ENCODE results near the gene CFAP58.

The CFAP58 gene

GRCh38 chr10:104446151-104446550 lies 92.5 kb downstream of the CFAP58 start:
- H3K4me3 ChIP-seq (ENCODE audit: low read depth, low read length): no peak overlapping the region
- TF ChIP-seq, protein P1, sequence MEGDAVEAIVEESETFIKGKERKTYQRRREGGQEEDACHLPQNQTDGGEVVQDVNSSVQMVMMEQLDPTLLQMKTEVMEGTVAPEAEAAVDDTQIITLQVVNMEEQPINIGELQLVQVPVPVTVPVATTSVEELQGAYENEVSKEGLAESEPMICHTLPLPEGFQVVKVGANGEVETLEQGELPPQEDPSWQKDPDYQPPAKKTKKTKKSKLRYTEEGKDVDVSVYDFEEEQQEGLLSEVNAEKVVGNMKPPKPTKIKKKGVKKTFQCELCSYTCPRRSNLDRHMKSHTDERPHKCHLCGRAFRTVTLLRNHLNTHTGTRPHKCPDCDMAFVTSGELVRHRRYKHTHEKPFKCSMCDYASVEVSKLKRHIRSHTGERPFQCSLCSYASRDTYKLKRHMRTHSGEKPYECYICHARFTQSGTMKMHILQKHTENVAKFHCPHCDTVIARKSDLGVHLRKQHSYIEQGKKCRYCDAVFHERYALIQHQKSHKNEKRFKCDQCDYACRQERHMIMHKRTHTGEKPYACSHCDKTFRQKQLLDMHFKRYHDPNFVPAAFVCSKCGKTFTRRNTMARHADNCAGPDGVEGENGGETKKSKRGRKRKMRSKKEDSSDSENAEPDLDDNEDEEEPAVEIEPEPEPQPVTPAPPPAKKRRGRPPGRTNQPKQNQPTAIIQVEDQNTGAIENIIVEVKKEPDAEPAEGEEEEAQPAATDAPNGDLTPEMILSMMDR (IDR thresholded peaks at IDR 0.05; ENCODE audit: control insufficient read depth, extremely low read depth, insufficient read depth): no peak

DNA sequence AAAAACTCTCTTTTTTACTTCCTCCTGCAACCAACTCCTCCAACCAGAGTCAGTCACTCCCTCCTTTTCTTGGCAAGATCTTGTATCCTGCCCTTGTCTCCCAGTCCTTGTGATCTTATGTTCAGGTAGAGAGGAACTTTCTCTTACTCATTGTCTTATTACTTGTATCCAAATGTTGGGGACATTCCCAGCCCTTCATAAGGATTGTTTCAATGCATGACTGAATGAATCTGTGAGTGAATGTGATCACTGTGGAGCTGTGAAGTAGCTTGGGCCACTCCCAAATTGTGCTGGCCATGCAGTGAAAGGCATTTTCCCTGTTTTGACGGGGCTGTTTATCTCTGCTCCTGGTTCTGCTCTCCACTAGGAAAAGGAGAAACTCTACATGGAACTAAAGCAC lies 93.7 kb downstream of the CFAP58 start:
- H3K4me3 ChIP-seq (ENCODE audit: low read depth, low read length): no peak overlapping the region
- TF ChIP-seq, protein P1 (IDR thresholded peaks at IDR 0.05; ENCODE audit: control insufficient read depth, extremely low read depth, insufficient read depth): no peak
- no peak for DNase-seq (ENCODE audit: low read depth)

More at GRCh38 chr10:104446151-104446550, 92.5 kb downstream of the CFAP58 start:
- no peak for DNase-seq (ENCODE audit: low read depth)

GRCh38 chr10:104447906-104448305 lies 94.3 kb downstream of the CFAP58 start:
- TF ChIP-seq, protein P1 (IDR thresholded peaks at IDR 0.05; ENCODE audit: control insufficient read depth, extremely low read depth, insufficient read depth): no peak
- H3K4me3 ChIP-seq (ENCODE audit: low read depth, low read length): no peak overlapping the region
- no peak for DNase-seq (ENCODE audit: low read depth)

DNA sequence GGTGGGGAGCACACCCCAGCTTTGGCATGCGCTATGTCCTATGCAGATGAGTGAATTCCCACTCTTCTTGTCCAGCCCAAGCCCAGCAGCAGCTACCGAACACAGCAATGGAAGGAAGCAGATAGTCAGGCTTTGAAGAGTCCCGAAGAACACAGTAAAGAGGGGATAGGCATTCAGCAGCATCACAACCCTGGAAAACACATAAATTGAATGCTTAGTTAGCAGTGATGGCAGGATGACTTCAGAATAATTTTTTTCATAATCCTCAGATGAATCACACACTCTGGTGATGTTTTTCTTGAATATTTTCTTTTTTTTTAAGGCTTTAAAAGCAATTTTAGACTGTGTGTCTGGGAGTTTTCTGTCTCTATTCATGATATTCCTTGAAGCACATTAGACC lies 95.8 kb downstream of the CFAP58 start:
- no peak overlapping the region for H3K4me3 ChIP-seq (ENCODE audit: low read depth, low read length)
- no peak for DNase-seq (ENCODE audit: low read depth)
- TF ChIP-seq, protein P1 (IDR thresholded peaks at IDR 0.05; ENCODE audit: control insufficient read depth, extremely low read depth, insufficient read depth): no peak

- no peak for DNase-seq (ENCODE audit: low read depth)
- TF ChIP-seq, protein P1 (IDR thresholded peaks at IDR 0.05; ENCODE audit: control insufficient read depth, extremely low read depth, insufficient read depth): no peak
These were observed 96.9 kb downstream of the CFAP58 start for GRCh38 chr10:104450490-104450889.

DNA sequence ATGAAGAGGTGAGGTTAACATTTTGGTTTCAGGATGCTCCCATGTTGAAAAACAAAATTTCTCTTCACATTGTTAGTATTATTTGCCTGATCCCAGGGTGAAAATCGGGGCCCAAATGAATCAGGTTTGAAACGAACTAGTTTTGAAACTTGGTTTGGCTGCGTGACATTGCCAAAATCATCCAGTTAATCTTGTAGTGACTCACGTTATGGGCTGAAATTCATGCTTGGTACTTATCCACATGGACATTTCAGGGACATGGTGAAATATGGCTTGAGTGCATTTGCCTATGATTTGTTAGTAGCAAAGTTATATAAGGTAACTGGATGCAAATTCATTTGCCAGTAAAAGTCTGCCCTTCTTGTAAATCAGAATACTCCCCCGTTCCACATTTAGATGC lies 97.3 kb downstream of the CFAP58 start:
- no peak for DNase-seq (ENCODE audit: low read depth)
- no peak overlapping the region for H3K4me3 ChIP-seq (ENCODE audit: low read depth, low read length)
- TF ChIP-seq, protein P1 (IDR thresholded peaks at IDR 0.05; ENCODE audit: control insufficient read depth, extremely low read depth, insufficient read depth): no peak

More at GRCh38 chr10:104450490-104450889, 96.9 kb downstream of the CFAP58 start:
- H3K4me3 ChIP-seq (ENCODE audit: low read depth, low read length): no peak overlapping the region

DNA sequence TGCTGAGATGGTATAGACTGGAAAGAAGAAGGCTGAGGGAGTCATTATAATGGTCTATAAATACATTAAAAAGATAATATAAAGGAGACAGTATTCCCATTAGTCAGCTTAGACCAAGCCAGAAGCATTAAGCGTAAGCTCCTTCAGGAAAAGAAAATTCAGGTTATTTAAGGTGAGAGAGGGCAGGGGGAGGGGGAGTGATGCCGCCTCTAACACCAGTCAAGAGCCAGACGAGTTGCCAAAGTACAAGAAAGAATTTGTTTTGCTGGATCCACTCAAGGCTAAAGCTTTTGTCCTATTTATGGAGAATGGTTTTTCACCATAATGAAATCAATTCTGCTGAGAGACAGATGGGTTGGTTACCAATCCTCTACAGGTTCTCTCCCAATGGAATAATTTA lies 99.3 kb downstream of the CFAP58 start:
- H3K4me3 ChIP-seq (ENCODE audit: low read depth, low read length): no peak overlapping the region
- DNase-seq (ENCODE audit: low read depth): no peak
- TF ChIP-seq, protein P1 (IDR thresholded peaks at IDR 0.05; ENCODE audit: control insufficient read depth, extremely low read depth, insufficient read depth): no peak
